B cell (primary cell): ENCODE measurements around the gene ROBO2. TPM values are rescaled to one million over a fixed set of nuclear protein-coding genes. Genes with fewer than 3 reads are reported as not detected.

Experiments used
- ATAC-seq: fragments of 200-7000 bp; cut with Tn5 transposase; one replicate; pipeline ENCODE4 v1.10.0; 2021; ENCODE audit warnings: low read depth, mild to moderate bottlenecking, moderate number of reproducible peaks, moderate library complexity
- CTCF ChIA-PET: fragments of 350-600 bp; sonication (Branson Sonifier 250); formaldehyde crosslinking; loops from one replicate; lab custom pipeline; 2021; ENCODE audit warnings: antibody characterized with exemption, inconsistent platforms; lab: Charles Lee
- POLR2A ChIA-PET: fragments of 350-600 bp; sonication (Branson Sonifier 250); formaldehyde crosslinking; loops from one replicate; lab custom pipeline; 2021; ENCODE audit warnings: antibody characterized with exemption; lab: Charles Lee
- DNase-seq: peaks from one replicate; pipeline ENCODE4 v3.0.0; 2013
- H2AFZ ChIP-seq: 2 replicates; pipeline ENCODE4 v1.6.1; 2012; ENCODE audit warnings: mild to moderate bottlenecking, low read depth, low read length; ENCODE audit not compliant: insufficient read depth, poor library complexity, severe bottlenecking
- H3K27ac ChIP-seq, 2 donors: 1 replicate in 1 of 2; 2 replicates in 1 of 2; pipeline ENCODE4 v1.5.1; 2012 to 2013; ENCODE audit warnings: low read length in 2 of 2, mild to moderate bottlenecking in 2 of 2, moderate library complexity in 1 of 2
- H3K27me3 ChIP-seq, 4 experiments: fragments of 200-600 bp in 1 of 4; sonication (generic) in 1 of 4; replicated peaks in 1 of 4; 1 replicate in 2 of 4; 2 replicates in 2 of 4; pipeline versions ENCODE4 v1.6.1 to v1.7.0; 2013 to 2016; ENCODE audit warnings: low read length in 3 of 4, mild to moderate bottlenecking in 2 of 4, mixed read lengths in 1 of 4, moderate library complexity in 1 of 4; ENCODE audit not compliant: insufficient read depth in 4 of 4, control insufficient read depth in 3 of 4; ENCODE audit errors: control extremely low read depth in 1 of 4
- H3K36me3 ChIP-seq, 2 experiments: replicated peaks in 1 of 2; 1 replicate in 1 of 2; 2 replicates in 1 of 2; pipeline versions ENCODE4 v1.6.1 to v1.7.1; 2013; ENCODE audit warnings: low read length in 1 of 2; ENCODE audit not compliant: insufficient read depth in 2 of 2, control insufficient read depth in 1 of 2; ENCODE audit errors: control extremely low read depth in 1 of 2, extremely low read depth in 1 of 2
- H3K4me1 ChIP-seq, 2 donors: fragments of 200-600 bp in 1 of 2; sonication (generic) in 1 of 2; 1 replicate in 1 of 2; 2 replicates in 1 of 2; pipeline versions ENCODE4 v1.5.1 to v1.6.1; 2013 to 2017; ENCODE audit warnings: low read length in 2 of 2; ENCODE audit not compliant: control insufficient read depth in 2 of 2, insufficient read depth in 2 of 2
- H3K4me2 ChIP-seq: replicated peaks from 2 replicates; pipeline ENCODE3; 2012; ENCODE audit warnings: mild to moderate bottlenecking, low read depth, low read length; ENCODE audit not compliant: poor library complexity, severe bottlenecking
- H3K4me3 ChIP-seq, 5 experiments: fragments of 200-600 bp in 1 of 5; sonication (generic) in 1 of 5; 1 replicate in 3 of 5; 2 replicates in 2 of 5; pipeline versions ENCODE4 v1.5.1 to v1.7.0; 2011 to 2016; ENCODE audit warnings: low read length in 4 of 5, mild to moderate bottlenecking in 4 of 5, low read depth in 2 of 5, control low read depth in 1 of 5, moderate library complexity in 1 of 5; ENCODE audit not compliant: insufficient read depth in 1 of 5; ENCODE audit errors: control extremely low read depth in 1 of 5, extremely low read depth in 1 of 5
- H3K79me2 ChIP-seq: fragments of 200-600 bp; sonication (generic); one replicate; pipeline ENCODE4 v1.6.0; 2016; ENCODE audit warnings: low read length; ENCODE audit not compliant: control insufficient read depth, insufficient read depth
- H3K9ac ChIP-seq: fragments of 200-600 bp; sonication (generic); 2 replicates; pipeline ENCODE4 v1.6.1; 2017; ENCODE audit warnings: mild to moderate bottlenecking, low read length, moderate library complexity
- H3K9me3 ChIP-seq, 3 donors: one replicate each; pipeline versions ENCODE4 v1.6.1 to v1.7.1; 2013; ENCODE audit warnings: low read length in 2 of 3; ENCODE audit not compliant: control insufficient read depth in 2 of 3, insufficient read depth in 1 of 3; ENCODE audit errors: control extremely low read depth in 1 of 3
- H4K20me1 ChIP-seq: 2 replicates; pipeline ENCODE4 v1.6.0; 2012; ENCODE audit warnings: mild to moderate bottlenecking, low read length; ENCODE audit not compliant: insufficient read depth, control insufficient read depth, poor library complexity, severe bottlenecking
- H3K27ac Mint-ChIP-seq: one replicate; pipeline ENCODE4 v1.8.0; 2021; ENCODE audit warnings: mixed read lengths
- H3K27me3 Mint-ChIP-seq: one replicate; pipeline ENCODE4 v1.8.0; 2021; ENCODE audit warnings: mixed read lengths
- H3K4me1 Mint-ChIP-seq: one replicate; pipeline ENCODE4 v1.8.0; 2021; ENCODE audit warnings: mixed read lengths
- H3K4me3 Mint-ChIP-seq: one replicate; pipeline ENCODE4 v1.8.0; 2021; ENCODE audit warnings: mixed read lengths
- H3K9me3 Mint-ChIP-seq: one replicate; pipeline ENCODE4 v1.8.0; 2022; ENCODE audit warnings: mixed read lengths; ENCODE audit not compliant: insufficient read depth
- CTCF ChIP-seq: fragments of 200-600 bp; IDR thresholded peaks from one replicate; pipeline ENCODE4 v1.8.0; 2022; ENCODE audit warnings: antibody characterized with exemption, mild to moderate bottlenecking
- EZH2 ChIP-seq: IDR thresholded peaks from 2 replicates; pipeline ENCODE4 v1.6.1; 2012; ENCODE audit warnings: borderline replicate concordance, low read depth, mild to moderate bottlenecking, moderate library complexity, low read length; ENCODE audit not compliant: insufficient read depth, poor library complexity, severe bottlenecking
- WGBS: methylation state at CpG from one replicate; pipeline ENCODE4 v1.1.5; 2013; ENCODE audit warnings: missing lambda C conversion rate; ENCODE audit not compliant: insufficient coverage; 5-methylcytosine and 5-hydroxymethylcytosine counted together
- intact Hi-C: fragments of 100-400 bp; cut with micrococcal nuclease; formaldehyde crosslinking; loops from one replicate; pipeline ENCODE4 v1.10.0; 2022
- polyA plus RNA-seq: library from polyadenylated mRNA; depleted of rRNA; stranded (reverse); fragments of >200 nt; gene quantifications from 2 replicates; pipeline ENCODE4 v1.2.3, GENCODE V29; 2012
- total RNA-seq, 2 donors: library from RNA; stranded (reverse); fragments of 120-200 nt in 1 of 2; gene quantifications; 1 replicate in 1 of 2; 2 replicates in 1 of 2; pipeline versions ENCODE4 v1.2.3 to v1.2.4, GENCODE V29; 2013 to 2022

ROBO2 gene
- total and polyA plus RNA-seq, 2 donors (not counting 1 experiment from before 2014, with no cell fraction given) = not detected

GRCh38 chr3:77370413-77370812 is 330.5 kb downstream of the ROBO2 start:
- no peak overlapping the region for H3K9ac ChIP-seq
- no peak overlapping the region for H3K4me3 ChIP-seq
- peaks cover 0 to 3% (median 0%) of the 10 kb centered on the region in 3 donors for H3K9me3 ChIP-seq
- H3K4me1 Mint-ChIP-seq = no peaks in the 10 kb centered on the region
- WGBS = 100% methylated on average over 1 of the region's 5 CpGs
- no peaks in the 10 kb centered on the region for H3K27me3 ChIP-seq
- H3K4me2 ChIP-seq = no peak overlapping the region
- no peaks in the 10 kb centered on the region for H3K36me3 ChIP-seq
- H3K27ac ChIP-seq = no peak overlapping the region
- no peaks in the 10 kb centered on the region for H3K4me1 ChIP-seq
- H3K79me2 ChIP-seq = no peaks in the 10 kb centered on the region
- no peak overlapping the region for H3K4me3 Mint-ChIP-seq
- no peak for DNase-seq
- H3K27ac Mint-ChIP-seq = no peak overlapping the region
- H3K27me3 Mint-ChIP-seq = no peaks in the 10 kb centered on the region
- CTCF ChIA-PET = no interaction called here
- no peak overlapping the region for H2AFZ ChIP-seq
- TF ChIP-seq CTCF (no peak), EZH2 (no peak)
- POLR2A ChIA-PET = no interaction called here
- intact Hi-C loops = no loop called here
- no peak for ATAC-seq
- no peaks in the 10 kb centered on the region for H3K9me3 Mint-ChIP-seq
- no peaks in the 10 kb centered on the region for H4K20me1 ChIP-seq

- ATAC-seq (no peak), DNase-seq (no peak)
- H3K9ac ChIP-seq = no peak overlapping the region
- no peak overlapping the region for H2AFZ ChIP-seq
- H3K4me1 ChIP-seq = no peaks in the 10 kb centered on the region
- H3K4me3 Mint-ChIP-seq = no peak overlapping the region
- ChIA-PET CTCF (no interaction called here), POLR2A (no interaction called here)
- no peak overlapping the region for H3K4me3 ChIP-seq
- H4K20me1 ChIP-seq = no peaks in the 10 kb centered on the region
- H3K27ac ChIP-seq = no peak overlapping the region
- no peak overlapping the region for H3K4me2 ChIP-seq
- intact Hi-C loops = no loop called here
- no peaks in the 10 kb centered on the region for H3K36me3 ChIP-seq
- H3K27me3 Mint-ChIP-seq = no peaks in the 10 kb centered on the region
- peaks cover 0 to 3% (median 0%) of the 10 kb centered on the region in 3 donors for H3K9me3 ChIP-seq
- no peaks in the 10 kb centered on the region for H3K27me3 ChIP-seq
- H3K79me2 ChIP-seq = no peaks in the 10 kb centered on the region
- peaks cover 2% of the 10 kb centered on the region for H3K9me3 Mint-ChIP-seq
- no peaks in the 10 kb centered on the region for H3K4me1 Mint-ChIP-seq
- no peak overlapping the region for H3K27ac Mint-ChIP-seq
- TF ChIP-seq CTCF = no peak
- WGBS = no CpG with 5 or more reads among the region's 3 CpGs
These were observed 332.1 kb downstream of the ROBO2 start for GRCh38 chr3:77372018-77372417.
